ENCODE measurements around the gene JMJD1C. TPM values are rescaled to one million over a fixed set of nuclear protein-coding genes. Genes with fewer than 3 reads are reported as not detected.

JMJD1C gene
- total RNA-seq, 1 donor from 2014 or later: 34.6 TPM

- Histone ChIP-seq H3K9me3 (replicated peaks) (peaks cover 6% of the 10 kb centered on the region), H3K27ac (replicated peaks) (no peak overlapping the region), H3K4me1 (peaks cover 35% of the 10 kb centered on the region), H3K36me3 (peaks cover 14% of the 10 kb centered on the region), H3K4me3 (no peak overlapping the region), H3K27me3 (ENCODE audit: low read depth) (no peaks in the 10 kb centered on the region)
- intact Hi-C loops (cut with micrococcal nuclease): no loop called here
- no peak for DNase-seq
- TF ChIP-seq CTCF (IDR thresholded peaks at IDR 0.05; ENCODE audit: borderline replicate concordance): no peak
Measured at GRCh38 chr10:63247771-63248170, 218.0 kb downstream of the JMJD1C start.

- H3K36me3 ChIP-seq: peaks cover 14% of the 10 kb centered on the region
- peaks cover 6% of the 10 kb centered on the region for H3K9me3 ChIP-seq (replicated peaks)
- no peak for TF ChIP-seq CTCF (IDR thresholded peaks at IDR 0.05; ENCODE audit: borderline replicate concordance)
- no peak overlapping the region for H3K4me3 ChIP-seq
- no peak for DNase-seq
- H3K4me1 ChIP-seq: peaks cover 37% of the 10 kb centered on the region
- no peak overlapping the region for H3K27ac ChIP-seq (replicated peaks)
- intact Hi-C loops (cut with micrococcal nuclease): no loop called here
- H3K27me3 ChIP-seq (ENCODE audit: low read depth): no peaks in the 10 kb centered on the region
Measured at GRCh38 chr10:63246356-63246755, 219.4 kb downstream of the JMJD1C start.

GRCh38 chr10:63241841-63242281 lies 223.9 kb downstream of the JMJD1C start:
- Histone ChIP-seq H3K36me3 (no peaks in the 10 kb centered on the region), H3K4me1 (peaks cover 68% of the 10 kb centered on the region), H3K9me3 (replicated peaks) (peaks cover 6% of the 10 kb centered on the region), H3K27me3 (ENCODE audit: low read depth) (no peaks in the 10 kb centered on the region), H3K4me3 (no peak overlapping the region), H3K27ac (replicated peaks) (peak overlapping the region; percentile 45)
- no peak for TF ChIP-seq CTCF (IDR thresholded peaks at IDR 0.05; ENCODE audit: borderline replicate concordance)
- DNase-seq: no peak
- intact Hi-C loops (cut with micrococcal nuclease): no loop called here

- no peak for TF ChIP-seq CTCF (IDR thresholded peaks at IDR 0.05; ENCODE audit: borderline replicate concordance)
- Histone ChIP-seq H3K27me3 (ENCODE audit: low read depth) (no peaks in the 10 kb centered on the region), H3K36me3 (no peaks in the 10 kb centered on the region), H3K4me1 (peaks cover 78% of the 10 kb centered on the region), H3K9me3 (replicated peaks) (peaks cover 6% of the 10 kb centered on the region), H3K27ac (replicated peaks) (peak overlapping the region; percentile 45), H3K4me3 (no peak overlapping the region)
- DNase-seq: no peak
- intact Hi-C loops (cut with micrococcal nuclease): no loop called here
Measured at GRCh38 chr10:63240807-63241206, 225.0 kb downstream of the JMJD1C start.

GRCh38 chr10:63238501-63238900 lies 227.3 kb downstream of the JMJD1C start:
- intact Hi-C loops (cut with micrococcal nuclease): no loop called here
- peaks cover 75% of the 10 kb centered on the region for H3K4me1 ChIP-seq

More at GRCh38 chr10:63238501-63238900, 227.3 kb downstream of the JMJD1C start:
- DNase-seq: no peak
- Histone ChIP-seq H3K27me3 (ENCODE audit: low read depth) (no peaks in the 10 kb centered on the region), H3K4me3 (no peak overlapping the region), H3K36me3 (no peaks in the 10 kb centered on the region), H3K9me3 (replicated peaks) (no peaks in the 10 kb centered on the region), H3K27ac (replicated peaks) (no peak overlapping the region)
- no peak for TF ChIP-seq CTCF (IDR thresholded peaks at IDR 0.05; ENCODE audit: borderline replicate concordance)
